Measurements from ENCODE around the gene ERCC3.
"Not testable (repeated sequence)": the region's sequence is repeated elsewhere in the genome, so short reads cannot be mapped to it uniquely, and the experiment has no call there.

Gene ERCC3

GRCh38 chr2:127259355-127259754, 34.6 kb downstream of the ERCC3 start:
- H3K27ac ChIP-seq, result no peak overlapping the region
- TF ChIP-seq CTCF (IDR thresholded peaks at IDR 0.05) (no peak), ZFX (IDR thresholded peaks at IDR 0.05; ENCODE audit: borderline replicate concordance) (no peak)

GRCh38 chr2:127256866-127257265, 37.1 kb downstream of the ERCC3 start:
- TF ChIP-seq CTCF (IDR thresholded peaks at IDR 0.05), result no peak
- TF ChIP-seq ZFX (IDR thresholded peaks at IDR 0.05; ENCODE audit: borderline replicate concordance), result no peak
- H3K27ac ChIP-seq, result no peak overlapping the region

- TF ChIP-seq CTCF (IDR thresholded peaks at IDR 0.05), result no peak
- TF ChIP-seq ZFX (IDR thresholded peaks at IDR 0.05; ENCODE audit: borderline replicate concordance), result no peak
- no peak overlapping the region for H3K27ac ChIP-seq
Observed at GRCh38 chr2:127256381-127256780, 37.6 kb downstream of the ERCC3 start.

- TF ChIP-seq ZFX (IDR thresholded peaks at IDR 0.05; ENCODE audit: borderline replicate concordance) (no peak), CTCF (IDR thresholded peaks at IDR 0.05) (no peak)
- no peak overlapping the region for H3K27ac ChIP-seq
Observed at GRCh38 chr2:127255721-127256120, 38.2 kb downstream of the ERCC3 start.

- H3K27ac ChIP-seq, result no peak overlapping the region
- no peak for TF ChIP-seq CTCF (IDR thresholded peaks at IDR 0.05)
- no peak for TF ChIP-seq ZFX (IDR thresholded peaks at IDR 0.05; ENCODE audit: borderline replicate concordance)
Observed at GRCh38 chr2:127255146-127255545, 38.8 kb downstream of the ERCC3 start.

- no peak for TF ChIP-seq ZFX (IDR thresholded peaks at IDR 0.05; ENCODE audit: borderline replicate concordance)
- no peak for TF ChIP-seq CTCF (IDR thresholded peaks at IDR 0.05)
- no peak overlapping the region for H3K27ac ChIP-seq
Observed at GRCh38 chr2:127254386-127254981, 39.5 kb downstream of the ERCC3 start.

GRCh38 chr2:127241184-127241583, 52.8 kb downstream of the ERCC3 start:
- H3K27ac ChIP-seq, result not testable (repeated sequence)

GRCh38 chr2:127239395-127239794, 54.5 kb downstream of the ERCC3 start:
- TF ChIP-seq CTCF (IDR thresholded peaks at IDR 0.05) (no peak), ZFX (IDR thresholded peaks at IDR 0.05; ENCODE audit: borderline replicate concordance) (no peak)
- H3K27ac ChIP-seq, result no peak overlapping the region

- H3K27ac ChIP-seq, result not testable (repeated sequence)
Observed at GRCh38 chr2:127237768-127238167, 56.2 kb downstream of the ERCC3 start.

Data from 22Rv1 (cell line).